Choroid plexus epithelial cell (primary cell): ENCODE results near the gene ADAMTS18.

Experiments
- DNase-seq: peaks from one replicate; pipeline ENCODE4 v3.0.0-alpha.2; 2010; ENCODE audit warnings: low read depth
- H3K4me3 ChIP-seq: 2 replicates; pipeline ENCODE4 v1.5.1; 2011; ENCODE audit warnings: low read depth, mild to moderate bottlenecking, control low read depth, low read length, moderate library complexity
- TF ChIP-seq, protein P1 (sequence below): conservative IDR thresholded peaks from 2 replicates; pipeline ENCODE4 v1.5.1; 2011; ENCODE audit warnings: low read depth, mild to moderate bottlenecking, control low read depth, inconsistent platforms, low read length, moderate library complexity

Gene ADAMTS18

DNA sequence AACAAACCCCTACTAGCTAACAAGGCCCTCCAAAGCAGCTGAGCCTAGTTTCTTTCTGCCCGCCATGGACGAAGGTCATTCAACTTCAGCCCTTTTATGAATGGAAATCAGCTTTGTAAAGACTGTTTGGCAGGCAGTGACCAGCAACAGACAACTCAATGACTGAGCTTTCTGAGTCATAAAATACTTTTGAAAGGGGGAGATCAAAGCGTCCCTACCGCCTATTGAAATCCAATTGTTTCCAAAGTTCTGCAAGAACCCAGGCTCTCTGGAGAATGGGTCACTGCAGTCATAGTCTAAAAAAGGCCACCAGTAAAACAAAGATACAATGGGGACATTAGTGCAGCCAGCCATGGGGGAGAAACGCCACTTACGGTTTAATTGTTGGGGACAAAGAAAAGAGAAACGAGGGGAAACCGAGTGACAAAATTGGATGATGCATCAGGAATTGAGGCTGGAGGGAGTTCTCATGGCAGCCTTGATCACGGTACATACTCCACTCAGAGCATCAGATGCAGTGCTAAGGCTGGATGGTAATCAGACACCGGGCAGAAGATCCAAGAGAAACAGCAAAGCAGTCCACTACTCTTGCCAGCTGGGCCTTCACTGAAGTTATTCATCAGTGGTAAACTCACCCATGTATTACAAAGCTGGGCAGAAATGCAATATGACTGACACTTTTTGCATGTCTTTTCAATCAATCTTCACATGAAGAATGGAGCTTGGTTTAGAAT, 9.8 kb downstream of the ADAMTS18 start:
- DNase-seq: no peak
- TF ChIP-seq, protein P1, sequence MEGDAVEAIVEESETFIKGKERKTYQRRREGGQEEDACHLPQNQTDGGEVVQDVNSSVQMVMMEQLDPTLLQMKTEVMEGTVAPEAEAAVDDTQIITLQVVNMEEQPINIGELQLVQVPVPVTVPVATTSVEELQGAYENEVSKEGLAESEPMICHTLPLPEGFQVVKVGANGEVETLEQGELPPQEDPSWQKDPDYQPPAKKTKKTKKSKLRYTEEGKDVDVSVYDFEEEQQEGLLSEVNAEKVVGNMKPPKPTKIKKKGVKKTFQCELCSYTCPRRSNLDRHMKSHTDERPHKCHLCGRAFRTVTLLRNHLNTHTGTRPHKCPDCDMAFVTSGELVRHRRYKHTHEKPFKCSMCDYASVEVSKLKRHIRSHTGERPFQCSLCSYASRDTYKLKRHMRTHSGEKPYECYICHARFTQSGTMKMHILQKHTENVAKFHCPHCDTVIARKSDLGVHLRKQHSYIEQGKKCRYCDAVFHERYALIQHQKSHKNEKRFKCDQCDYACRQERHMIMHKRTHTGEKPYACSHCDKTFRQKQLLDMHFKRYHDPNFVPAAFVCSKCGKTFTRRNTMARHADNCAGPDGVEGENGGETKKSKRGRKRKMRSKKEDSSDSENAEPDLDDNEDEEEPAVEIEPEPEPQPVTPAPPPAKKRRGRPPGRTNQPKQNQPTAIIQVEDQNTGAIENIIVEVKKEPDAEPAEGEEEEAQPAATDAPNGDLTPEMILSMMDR: no peak
- no peak overlapping the region for H3K4me3 ChIP-seq

DNA sequence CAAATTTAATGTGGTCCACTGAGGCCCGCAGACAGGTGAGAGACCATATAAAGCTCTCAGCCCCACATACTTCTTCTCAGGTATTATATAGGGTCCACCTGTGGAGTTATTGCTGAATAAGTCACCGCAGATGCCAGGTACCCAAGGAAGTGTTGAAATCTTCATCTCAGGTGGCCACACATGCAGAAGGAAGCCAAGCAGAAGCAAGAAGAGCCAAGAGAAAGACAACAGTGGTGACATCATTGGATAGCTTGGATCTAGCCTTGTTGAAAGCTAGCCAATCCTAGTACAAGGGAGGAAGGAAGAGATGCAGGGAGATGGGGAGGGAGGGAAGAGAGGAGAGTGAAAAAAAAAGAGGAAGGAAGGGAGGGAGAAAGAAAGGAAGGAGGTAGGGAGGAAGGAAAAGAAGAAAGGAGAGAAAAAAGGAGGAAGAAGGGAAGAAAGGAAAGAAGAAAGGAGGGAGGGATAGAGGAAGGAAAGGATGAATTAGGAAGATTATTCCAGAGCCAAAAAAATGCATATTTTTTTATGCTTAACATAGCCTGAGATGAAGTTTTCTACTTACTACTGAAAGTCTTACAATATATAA, 12.5 kb downstream of the ADAMTS18 start:
- TF ChIP-seq, protein P1: no peak

DNA sequence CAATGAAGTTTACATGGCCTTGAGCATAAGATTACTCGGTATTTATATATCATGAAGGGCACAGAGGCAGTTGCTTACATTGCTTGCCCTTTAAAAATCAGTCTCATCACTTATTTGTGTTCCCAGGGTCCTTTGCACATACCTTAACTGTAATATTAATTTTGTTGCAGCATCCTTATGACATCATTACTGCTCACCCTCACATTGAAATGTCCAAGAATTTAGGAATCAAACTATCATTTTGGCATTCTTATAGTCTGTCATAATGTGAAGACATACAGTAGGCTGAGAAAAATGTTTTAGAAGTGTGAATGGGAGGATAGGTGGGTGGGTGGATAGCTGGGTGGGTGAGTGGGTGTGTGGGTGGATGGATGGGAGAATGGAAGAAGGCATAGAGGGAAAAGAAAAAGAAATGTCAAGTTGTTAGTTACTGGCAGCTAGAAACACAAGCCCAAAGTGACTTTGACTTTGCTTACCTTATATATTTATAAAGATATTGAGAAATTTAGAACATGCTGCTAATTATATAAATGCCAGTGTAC, 17.8 kb downstream of the ADAMTS18 start:
- TF ChIP-seq, protein P1: no peak
- no peak for DNase-seq
- H3K4me3 ChIP-seq: no peak overlapping the region

More for the DNA sequence above, 12.5 kb downstream of the ADAMTS18 start:
- H3K4me3 ChIP-seq: no peak overlapping the region
- DNase-seq: no peak

DNA sequence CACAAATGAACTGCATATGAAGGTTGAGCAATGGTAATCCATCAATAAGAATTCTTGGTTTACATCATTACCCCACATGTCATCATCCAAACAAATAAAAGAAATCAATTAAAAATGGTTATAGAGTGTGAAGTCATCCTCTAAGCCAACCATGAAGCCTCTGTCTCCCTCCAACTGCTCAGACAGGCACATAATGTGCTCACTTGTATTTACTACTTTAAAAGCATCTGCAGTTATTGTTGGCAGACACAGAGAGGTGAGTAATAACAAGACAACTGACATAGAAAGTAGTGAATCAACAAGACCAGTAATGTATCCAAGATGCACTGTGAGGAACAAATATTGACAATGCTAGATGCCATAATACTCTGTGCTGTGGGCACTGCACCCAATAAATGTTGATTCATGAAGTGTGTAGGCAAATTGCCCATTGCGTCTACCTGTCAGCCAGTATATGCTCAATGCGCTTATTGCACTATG, 20.0 kb downstream of the ADAMTS18 start:
- TF ChIP-seq, protein P1: no peak
- peak; percentile 51 for DNase-seq

DNA sequence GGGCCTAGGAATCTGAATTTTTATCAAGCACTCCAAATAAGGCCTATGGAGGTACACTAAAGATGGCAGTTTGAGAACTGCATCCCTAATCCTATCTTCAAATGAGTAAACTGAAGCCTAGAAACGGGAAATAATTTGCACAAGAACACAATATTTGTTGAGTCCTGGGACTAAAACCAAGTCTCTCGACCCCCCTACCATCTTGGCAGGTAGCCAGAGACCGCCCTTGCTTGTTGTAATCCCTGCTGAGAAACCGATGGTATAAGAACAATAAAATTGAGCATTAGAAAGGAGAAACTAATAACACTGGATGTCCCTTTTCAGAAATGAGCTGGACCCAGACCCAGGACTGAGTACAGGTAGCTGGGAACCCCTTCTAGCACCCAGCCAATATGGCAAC, 24.4 kb downstream of the ADAMTS18 start:
- TF ChIP-seq, protein P1: no peak
- H3K4me3 ChIP-seq: no peak overlapping the region
- no peak for DNase-seq

More for the DNA sequence above, 20.0 kb downstream of the ADAMTS18 start:
- H3K4me3 ChIP-seq: no peak overlapping the region

DNA sequence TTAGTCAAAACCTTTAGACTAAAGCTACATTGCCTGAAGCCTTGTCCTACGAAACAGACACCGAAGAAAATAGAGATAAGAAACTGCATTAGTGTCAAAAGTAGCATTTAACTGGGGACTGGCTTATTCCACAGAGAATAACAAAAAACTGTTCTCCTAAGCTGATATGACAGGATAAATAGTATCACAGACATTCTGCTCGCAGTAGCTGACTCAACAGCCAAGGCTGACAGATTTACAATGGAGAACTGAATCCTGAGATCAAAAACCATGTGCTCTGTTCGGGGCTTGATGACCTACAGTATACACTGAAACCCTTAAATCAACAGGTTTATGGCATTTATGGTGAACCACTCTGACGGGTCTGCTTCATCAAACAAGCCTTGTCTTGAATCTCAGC, 25.5 kb downstream of the ADAMTS18 start:
- H3K4me3 ChIP-seq: no peak overlapping the region
- TF ChIP-seq, protein P1: no peak
- no peak for DNase-seq

DNA sequence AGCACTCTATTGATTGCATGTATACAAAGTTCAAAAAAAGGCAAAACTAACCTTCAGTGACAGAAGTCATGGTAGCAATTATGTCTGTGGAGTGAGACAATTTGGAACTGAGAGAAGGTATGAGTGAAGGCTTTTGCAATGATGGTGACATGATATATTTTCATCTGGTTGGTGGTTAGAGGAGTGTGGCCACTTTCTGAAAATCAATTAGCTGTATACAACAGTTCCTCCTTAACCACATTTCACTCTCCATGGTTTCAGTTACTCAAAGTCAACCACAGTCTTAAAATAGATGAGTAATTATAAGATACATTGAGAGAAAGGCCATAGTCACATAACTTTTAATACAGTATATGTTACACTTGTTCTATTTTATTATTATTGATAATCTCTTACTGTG, 26.2 kb downstream of the ADAMTS18 start:
- DNase-seq: no peak
- TF ChIP-seq, protein P1: no peak
- H3K4me3 ChIP-seq: no peak overlapping the region
